ENCODE measurements around the gene TBX18.

The TBX18 gene

DNA sequence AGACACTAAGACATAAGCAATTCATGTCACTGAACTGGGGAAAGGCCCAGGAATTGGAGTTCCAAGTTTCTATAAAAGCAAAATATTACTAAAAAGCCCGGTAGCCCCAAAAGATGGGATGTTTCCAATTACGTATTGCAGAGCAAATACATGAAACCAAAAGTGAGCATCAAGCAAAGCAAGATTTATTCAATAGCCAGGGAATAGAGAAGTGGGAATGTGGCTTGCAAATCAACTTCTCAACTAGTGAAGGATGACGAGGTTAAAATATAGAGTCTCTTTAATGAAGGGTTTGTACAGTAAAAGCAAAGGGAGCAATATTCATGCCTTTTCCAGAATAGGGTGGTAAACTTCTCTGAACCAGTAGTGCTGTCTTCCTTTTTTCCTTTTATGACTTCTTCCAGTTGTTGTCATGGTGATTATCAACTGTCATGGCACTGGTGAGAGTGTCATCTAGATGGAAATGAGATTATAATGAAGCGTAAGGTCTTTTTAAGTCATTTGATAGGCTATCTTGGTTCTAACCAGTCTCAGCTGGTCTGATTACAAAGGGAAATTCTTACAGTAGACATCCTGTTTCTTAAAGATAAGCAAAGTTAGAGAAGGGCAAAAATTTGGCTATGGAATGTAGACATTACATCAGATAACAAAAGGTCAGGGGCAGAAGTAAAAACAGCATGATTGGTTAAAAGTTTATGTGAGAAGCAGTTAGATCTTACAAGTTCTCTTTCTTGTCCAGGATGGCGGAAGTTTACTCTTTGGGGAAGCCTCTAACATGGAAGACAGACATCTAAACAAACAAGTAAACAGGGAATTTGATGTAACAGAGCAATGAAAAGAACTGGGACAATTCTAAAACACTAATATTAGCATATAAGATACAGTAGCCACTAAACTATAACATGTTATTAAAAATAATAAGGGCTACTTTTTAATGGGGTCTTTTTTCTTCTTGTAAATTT is 96.9 kb downstream of the TBX18 start:
- DNase-seq (ENCODE audit: low read depth), result no peak
- TF ChIP-seq, protein P1, sequence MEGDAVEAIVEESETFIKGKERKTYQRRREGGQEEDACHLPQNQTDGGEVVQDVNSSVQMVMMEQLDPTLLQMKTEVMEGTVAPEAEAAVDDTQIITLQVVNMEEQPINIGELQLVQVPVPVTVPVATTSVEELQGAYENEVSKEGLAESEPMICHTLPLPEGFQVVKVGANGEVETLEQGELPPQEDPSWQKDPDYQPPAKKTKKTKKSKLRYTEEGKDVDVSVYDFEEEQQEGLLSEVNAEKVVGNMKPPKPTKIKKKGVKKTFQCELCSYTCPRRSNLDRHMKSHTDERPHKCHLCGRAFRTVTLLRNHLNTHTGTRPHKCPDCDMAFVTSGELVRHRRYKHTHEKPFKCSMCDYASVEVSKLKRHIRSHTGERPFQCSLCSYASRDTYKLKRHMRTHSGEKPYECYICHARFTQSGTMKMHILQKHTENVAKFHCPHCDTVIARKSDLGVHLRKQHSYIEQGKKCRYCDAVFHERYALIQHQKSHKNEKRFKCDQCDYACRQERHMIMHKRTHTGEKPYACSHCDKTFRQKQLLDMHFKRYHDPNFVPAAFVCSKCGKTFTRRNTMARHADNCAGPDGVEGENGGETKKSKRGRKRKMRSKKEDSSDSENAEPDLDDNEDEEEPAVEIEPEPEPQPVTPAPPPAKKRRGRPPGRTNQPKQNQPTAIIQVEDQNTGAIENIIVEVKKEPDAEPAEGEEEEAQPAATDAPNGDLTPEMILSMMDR (IDR thresholded peaks at IDR 0.05; ENCODE audit: low read depth, low read length, missing control alignments), result no peak
- no peak overlapping the region for H3K4me3 ChIP-seq (ENCODE audit: low read depth, low read length)

- TF ChIP-seq, protein P1 (IDR thresholded peaks at IDR 0.05; ENCODE audit: low read depth, low read length, missing control alignments), result no peak
- no peak overlapping the region for H3K4me3 ChIP-seq (ENCODE audit: low read depth, low read length)
- no peak for DNase-seq (ENCODE audit: low read depth)
Measured at GRCh38 chr6:84665401-84665800, 99.0 kb downstream of the TBX18 start.

DNA sequence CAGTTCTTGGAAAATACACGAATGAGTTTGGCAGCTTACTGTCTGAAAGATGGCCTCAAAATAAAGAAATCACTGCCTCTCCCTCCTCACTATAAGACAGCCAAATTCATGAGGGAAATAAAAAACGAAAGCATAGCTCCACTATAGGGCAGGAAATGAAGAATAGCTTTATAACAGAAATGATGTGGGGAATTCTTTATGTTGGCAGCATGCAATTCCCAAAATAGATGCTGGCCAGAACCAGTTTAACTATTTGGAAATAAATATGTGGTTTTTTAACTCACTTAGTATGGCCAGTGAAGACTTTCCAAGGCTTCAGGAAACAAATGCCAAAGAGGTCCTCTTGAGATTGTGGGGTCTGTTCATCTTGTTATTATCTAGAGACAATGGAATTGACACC is 100.5 kb downstream of the TBX18 start:
- H3K4me3 ChIP-seq (ENCODE audit: low read depth, low read length), result no peak overlapping the region
- TF ChIP-seq, protein P1 (IDR thresholded peaks at IDR 0.05; ENCODE audit: low read depth, low read length, missing control alignments), result no peak
- no peak for DNase-seq (ENCODE audit: low read depth)

DNA sequence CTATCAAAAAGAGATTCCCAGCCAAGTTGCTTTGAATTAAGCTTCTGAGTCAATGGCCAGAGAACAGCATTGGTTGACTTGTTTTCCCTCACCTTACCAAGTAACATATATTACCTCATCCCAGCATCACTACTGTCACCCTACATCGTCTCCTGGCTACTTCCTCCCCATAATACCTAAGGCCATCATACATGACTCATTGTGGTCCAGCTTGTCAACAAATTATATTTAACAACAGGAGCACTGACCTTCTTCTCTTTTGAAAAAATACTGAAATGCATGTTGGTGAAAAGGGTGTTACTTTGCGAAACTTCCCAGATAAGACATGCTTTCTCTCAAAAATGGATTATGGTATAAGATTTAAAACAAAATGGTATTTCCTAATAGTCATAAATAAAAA is 106.9 kb downstream of the TBX18 start:
- TF ChIP-seq, protein P1 (IDR thresholded peaks at IDR 0.05; ENCODE audit: low read depth, low read length, missing control alignments), result no peak
- H3K4me3 ChIP-seq (ENCODE audit: low read depth, low read length), result no peak overlapping the region
- no peak for DNase-seq (ENCODE audit: low read depth)

GRCh38 chr6:84657025-84657424 is 107.4 kb downstream of the TBX18 start:
- no peak for DNase-seq (ENCODE audit: low read depth)
- no peak overlapping the region for H3K4me3 ChIP-seq (ENCODE audit: low read depth, low read length)
- TF ChIP-seq, protein P1 (IDR thresholded peaks at IDR 0.05; ENCODE audit: low read depth, low read length, missing control alignments), result no peak

DNA sequence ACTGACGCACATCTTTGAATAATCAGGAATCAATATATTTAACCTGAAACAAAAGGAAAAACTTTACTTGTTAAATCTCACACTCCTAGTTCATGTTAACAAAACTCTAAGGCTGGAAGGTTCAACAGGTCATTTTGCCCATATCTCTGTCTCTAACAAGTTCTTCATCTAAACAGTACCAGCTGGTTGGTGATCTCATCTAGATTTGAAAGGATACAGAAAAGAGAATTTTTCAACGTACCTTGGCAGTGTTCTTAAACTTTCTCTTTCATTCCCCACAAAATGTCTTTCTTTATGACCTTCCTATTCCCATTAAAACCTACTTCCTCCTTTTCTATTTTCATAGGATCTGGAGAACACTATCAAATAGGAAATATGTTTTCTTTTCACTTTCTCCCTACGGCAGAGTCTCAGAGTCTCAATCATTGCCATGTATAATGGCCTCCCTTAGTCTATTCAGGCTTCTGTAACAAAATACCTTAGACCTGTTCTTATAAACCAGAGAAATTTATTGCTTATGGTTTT is 111.3 kb downstream of the TBX18 start:
- no peak for DNase-seq (ENCODE audit: low read depth)
- H3K4me3 ChIP-seq (ENCODE audit: low read depth, low read length), result no peak overlapping the region
- TF ChIP-seq, protein P1 (IDR thresholded peaks at IDR 0.05; ENCODE audit: low read depth, low read length, missing control alignments), result no peak
